T-cell (primary cell): Measurements from ENCODE around the gene RFX2. TPM values are rescaled to one million over a fixed set of nuclear protein-coding genes. Genes with fewer than 3 reads are reported as not detected.

Experiments used
- ATAC-seq, 4 experiments: fragments of 200-7000 bp in 3 of 4; fragments of 150-1000 bp in 1 of 4; cut with Tn5 transposase; replicated peaks in 1 of 4; 1 replicate in 3 of 4; 2 replicates in 1 of 4; pipeline ENCODE4 v1.10.0; 2021; ENCODE audit warnings: moderate library complexity in 3 of 4, mild to moderate bottlenecking in 2 of 4, moderate number of reproducible peaks in 1 of 4
- CTCF ChIA-PET, 2 donors: fragments of 300-600 bp; sonication (Branson Sonifier 250); formaldehyde crosslinking; loops; one replicate each; lab custom pipeline; 2022; ENCODE audit warnings: antibody characterized with exemption in 2 of 2; lab: Charles Lee
- POLR2A ChIA-PET, 2 donors: fragments of 300-600 bp; sonication (Branson Sonifier 250); formaldehyde crosslinking; loops; one replicate each; lab custom pipeline; 2022; ENCODE audit warnings: antibody characterized with exemption in 2 of 2; lab: Charles Lee
- DNase-seq, 35 experiments: peaks; one replicate each; pipeline versions ENCODE4 v3.0.0 to v3.0.0-alpha.2; 2013 to 2023
- H3K27ac ChIP-seq: one replicate; pipeline ENCODE4 v1.5.1; 2013; ENCODE audit warnings: low read length
- H3K27me3 ChIP-seq, 2 experiments: replicated peaks in 1 of 2; 1 replicate in 1 of 2; 2 replicates in 1 of 2; pipeline versions ENCODE4 v1.6.1 to v1.7.0; 2013; ENCODE audit warnings: low read length in 1 of 2, mixed read lengths in 1 of 2; ENCODE audit not compliant: control insufficient read depth in 2 of 2, insufficient read depth in 2 of 2; ENCODE audit errors: extremely low read depth in 1 of 2
- H3K36me3 ChIP-seq, 2 donors: 1 replicate in 1 of 2; 2 replicates in 1 of 2; pipeline versions ENCODE4 v1.6.1 to v1.7.0; 2013; ENCODE audit warnings: low read length in 1 of 2; ENCODE audit not compliant: control insufficient read depth in 2 of 2, insufficient read depth in 1 of 2; ENCODE audit errors: extremely low read depth in 1 of 2
- H3K4me1 ChIP-seq, 2 experiments: 1 replicate in 1 of 2; 2 replicates in 1 of 2; pipeline versions ENCODE4 v1.6.1 to v1.7.0; 2013; ENCODE audit warnings: low read length in 2 of 2, mixed read lengths in 1 of 2; ENCODE audit not compliant: insufficient read depth in 2 of 2, control insufficient read depth in 1 of 2; ENCODE audit errors: extremely low read depth in 1 of 2
- H3K4me3 ChIP-seq, 2 donors: 1 replicate in 1 of 2; 2 replicates in 1 of 2; pipeline versions ENCODE4 v1.5.1 to v1.7.0; 2013; ENCODE audit warnings: mild to moderate bottlenecking in 2 of 2, low read length in 1 of 2, moderate library complexity in 1 of 2; ENCODE audit not compliant: control insufficient read depth in 1 of 2; ENCODE audit errors: extremely low read depth in 1 of 2
- H3K9me3 ChIP-seq: 2 replicates; pipeline ENCODE4 v1.7.0; 2013
- H3K27ac Mint-ChIP-seq, 2 donors: one replicate each; pipeline ENCODE4 v1.8.0; 2020 to 2021; ENCODE audit warnings: mild to moderate bottlenecking in 2 of 2, mixed read lengths in 2 of 2
- H3K27me3 Mint-ChIP-seq, 2 donors: one replicate each; pipeline ENCODE4 v1.8.0; 2021 to 2022; ENCODE audit warnings: mixed read lengths in 2 of 2
- H3K36me3 Mint-ChIP-seq: one replicate; pipeline ENCODE4 v1.8.0; 2021; ENCODE audit warnings: mixed read lengths
- H3K4me1 Mint-ChIP-seq, 3 donors: one replicate each; pipeline ENCODE4 v1.8.0; 2020 to 2022; ENCODE audit warnings: mixed read lengths in 3 of 3, mild to moderate bottlenecking in 1 of 3
- H3K4me3 Mint-ChIP-seq, 3 donors: one replicate each; pipeline ENCODE4 v1.8.0; 2020 to 2022; ENCODE audit warnings: mild to moderate bottlenecking in 3 of 3, mixed read lengths in 3 of 3, moderate library complexity in 3 of 3
- H3K9me3 Mint-ChIP-seq, 3 donors: one replicate each; pipeline ENCODE4 v1.8.0; 2020 to 2022; ENCODE audit warnings: mixed read lengths in 3 of 3
- WGBS: methylation state at CpG from one replicate; pipeline ENCODE4 v1.1.5; 2013; ENCODE audit warnings: missing lambda C conversion rate; ENCODE audit not compliant: insufficient coverage; 5-methylcytosine and 5-hydroxymethylcytosine counted together
- total RNA-seq, 35 experiments: library from RNA in 6 of 35; stranded (reverse) in 6 of 35; fragments of 120-200 nt in 1 of 35; gene quantifications; one replicate each; pipeline versions ENCODE4 v1.2.1 to v1.2.4 and lab custom pipeline; 2013 to 2026

RFX2 gene
- total RNA-seq, 5 donors from 2014 or later (not counting 1 experiment from before 2014, with no cell fraction given) = 4.7 to 11.6 (median 7.8) TPM

GRCh38 chr19:5978606-5979552 lies 131.4 kb downstream of the RFX2 start:
- peaks cover 59 to 67% (median 67%) of the 10 kb centered on the region in 3 donors for H3K4me1 Mint-ChIP-seq
- H3K27ac Mint-ChIP-seq = peak overlapping the region; percentile 91 to 92
- peaks cover 17% of the 10 kb centered on the region for H3K36me3 Mint-ChIP-seq
- DNase-seq (peak in 1 of 35 experiments; percentile 25), ATAC-seq (no peak)
- H3K9me3 Mint-ChIP-seq = no peaks in the 10 kb centered on the region
- no peaks in the 10 kb centered on the region for H3K27me3 ChIP-seq
- 30% methylated on average over 18 of the region's 33 CpGs for WGBS
- peak overlapping the region; percentile 60 to 97 for H3K4me3 ChIP-seq
- peak overlapping the region; percentile 85 for H3K27ac ChIP-seq
- H3K4me3 Mint-ChIP-seq = peak overlapping the region; percentile 91 to 97 (median 93)
- ChIA-PET POLR2A (interaction anchor here in 1 of 2 donors (0.7 kb wide), 1 partner anchor 1509 kb away, joined by 4 read pairs; no protein-coding TSS in a partner anchor), CTCF (interaction anchor here (0.6 to 2.5 kb wide), 7 partner anchors 7 to 1227 kb away, joined by 3 to 19 read pairs (median 6); no protein-coding TSS in a partner anchor)
- H3K27me3 Mint-ChIP-seq = no peaks in the 10 kb centered on the region
- no peaks in the 10 kb centered on the region for H3K9me3 ChIP-seq
- peaks cover 4 to 21% of the 10 kb centered on the region in 2 donors for H3K36me3 ChIP-seq
- H3K4me1 ChIP-seq = peaks cover 37 to 69% of the 10 kb centered on the region in 2 experiments

- Histone ChIP-seq H3K36me3 (peaks cover 6 to 30% of the 10 kb centered on the region in 2 donors), H3K4me1 (peaks cover 37 to 68% of the 10 kb centered on the region in 2 experiments), H3K27me3 (no peaks in the 10 kb centered on the region), H3K27ac (peak within 1 kb of the TSS; percentile 85), H3K4me3 (peak within 1 kb of the TSS; percentile 81 to 97), H3K9me3 (no peaks in the 10 kb centered on the region)
- Mint-ChIP-seq H3K4me1 (peaks cover 57 to 64% (median 62%) of the 10 kb centered on the region in 3 donors), H3K4me3 (peak within 1 kb of the TSS; percentile 91 to 97 (median 93)), H3K36me3 (peaks cover 17% of the 10 kb centered on the region), H3K27ac (peak within 1 kb of the TSS; percentile 91 to 92), H3K9me3 (no peaks in the 10 kb centered on the region), H3K27me3 (no peaks in the 10 kb centered on the region)
- peak; percentile 92 to 100 (median 98) for DNase-seq
- peak; percentile 90 to 94 (median 92) for ATAC-seq
- under 1% methylated on average over 85 of the region's 88 CpGs for WGBS
- CTCF ChIA-PET = interaction anchor here (0.6 to 2.5 kb wide), 6 partner anchors 8 to 1228 kb away, joined by 3 to 19 read pairs (median 4); no protein-coding TSS in a partner anchor
- POLR2A ChIA-PET = no interaction called here
These were observed 132.3 kb downstream of the RFX2 start, which contains the start of gene RANBP3 for GRCh38 chr19:5977785-5978605. RANBP3 (minus strand) TSS chr19:5978140; CDS start chr19:5978082, 58 bp downstream.

- H3K4me1 ChIP-seq = peaks cover 37 to 70% of the 10 kb centered on the region in 2 experiments
- H3K9me3 Mint-ChIP-seq = no peaks in the 10 kb centered on the region
- H3K36me3 ChIP-seq = peaks cover 6 to 35% of the 10 kb centered on the region in 2 donors
- ChIA-PET POLR2A (no interaction called here), CTCF (interaction anchor here (0.6 to 2.5 kb wide), 7 partner anchors 9 to 128 kb away, joined by 3 to 19 read pairs (median 3); no protein-coding TSS in a partner anchor)
- ATAC-seq (peak in 1 of 4 experiments; percentile 3), DNase-seq (no peak)
- H3K27me3 ChIP-seq = no peaks in the 10 kb centered on the region
- H3K27me3 Mint-ChIP-seq = no peaks in the 10 kb centered on the region
- WGBS = under 1% methylated on average over 39 of the region's 43 CpGs
- H3K4me1 Mint-ChIP-seq = peaks cover 61 to 67% (median 64%) of the 10 kb centered on the region in 3 donors
- H3K9me3 ChIP-seq = no peaks in the 10 kb centered on the region
- H3K27ac Mint-ChIP-seq = peak overlapping the region; percentile 82 to 92
- H3K27ac ChIP-seq = peak overlapping the region; percentile 64
- H3K36me3 Mint-ChIP-seq = peaks cover 17% of the 10 kb centered on the region
- peak overlapping the region; percentile 81 to 97 for H3K4me3 ChIP-seq
- peak overlapping the region; percentile 91 to 97 (median 93) for H3K4me3 Mint-ChIP-seq
These were observed 133.0 kb downstream of the RFX2 start for GRCh38 chr19:5977222-5977784.

GRCh38 chr19:5976768-5977167 lies 133.5 kb downstream of the RFX2 start:
- H3K4me1 Mint-ChIP-seq = peaks cover 66 to 71% (median 69%) of the 10 kb centered on the region in 3 donors
- peak overlapping the region; percentile 81 to 97 for H3K4me3 ChIP-seq
- H3K27me3 ChIP-seq = no peaks in the 10 kb centered on the region
- H3K4me1 ChIP-seq = peaks cover 38 to 71% of the 10 kb centered on the region in 2 experiments
- ChIA-PET CTCF (interaction anchor here (0.8 to 2.5 kb wide), 4 partner anchors 9 to 45 kb away, joined by 3 to 19 read pairs (median 4); no protein-coding TSS in a partner anchor), POLR2A (no interaction called here)
- no peaks in the 10 kb centered on the region for H3K9me3 Mint-ChIP-seq
- peaks cover 20% of the 10 kb centered on the region for H3K36me3 Mint-ChIP-seq
- H3K36me3 ChIP-seq = peaks cover 6 to 38% of the 10 kb centered on the region in 2 donors
- H3K27ac Mint-ChIP-seq = peak overlapping the region; percentile 82 to 92
- H3K4me3 Mint-ChIP-seq = peak overlapping the region; percentile 91 to 97 (median 93)
- ATAC-seq (no peak), DNase-seq (no peak)
- no peak overlapping the region for H3K27ac ChIP-seq
- H3K27me3 Mint-ChIP-seq = no peaks in the 10 kb centered on the region
- no peaks in the 10 kb centered on the region for H3K9me3 ChIP-seq
- 66% methylated on average over 4 of the region's 8 CpGs for WGBS

- H3K27me3 Mint-ChIP-seq = no peaks in the 10 kb centered on the region
- peak overlapping the region; percentile 70 to 75 for H3K27ac Mint-ChIP-seq
- peaks cover 77 to 83% (median 80%) of the 10 kb centered on the region in 3 donors for H3K4me1 Mint-ChIP-seq
- peaks cover 24% of the 10 kb centered on the region for H3K36me3 Mint-ChIP-seq
- ATAC-seq (no peak), DNase-seq (no peak)
- H3K4me3 ChIP-seq = no peak overlapping the region
- no peaks in the 10 kb centered on the region for H3K27me3 ChIP-seq
- peak overlapping the region; percentile 46 for H3K27ac ChIP-seq
- peaks cover 6 to 41% of the 10 kb centered on the region in 2 donors for H3K36me3 ChIP-seq
- H3K9me3 Mint-ChIP-seq = no peaks in the 10 kb centered on the region
- peaks cover 39 to 80% of the 10 kb centered on the region in 2 experiments for H3K4me1 ChIP-seq
- no peaks in the 10 kb centered on the region for H3K9me3 ChIP-seq
- H3K4me3 Mint-ChIP-seq = peak overlapping the region; percentile 91 to 97 (median 93)
- WGBS = 60% methylated on average over 1 of the region's 3 CpGs
- ChIA-PET CTCF (interaction anchor here (0.6 to 1.0 kb wide), 3 partner anchors 22 to 982 kb away, joined by 3 to 4 read pairs (median 4); no protein-coding TSS in a partner anchor), POLR2A (no interaction called here)
These were observed 134.9 kb downstream of the RFX2 start for GRCh38 chr19:5975388-5975728.
